NB4 (cell line): ENCODE measurements around the gene MT1E.

ENCODE experiments used
- MYC ChIP-seq: IDR thresholded peaks from 2 replicates; pipeline ENCODE4 v1.6.1; 2011; ENCODE audit warnings: low read depth, low read length
- POLR2A ChIP-seq: IDR thresholded peaks from 2 replicates; pipeline ENCODE4 v1.6.1; 2011; ENCODE audit warnings: mild to moderate bottlenecking; ENCODE audit not compliant: insufficient read length; ENCODE audit errors: extremely low read depth
- TF ChIP-seq, protein P1 (sequence below): IDR thresholded peaks from one replicate; pipeline ENCODE4 v1.5.1; 2012; ENCODE audit warnings: low read depth, low read length
- TF ChIP-seq, protein P2 (sequence below): IDR thresholded peaks from 2 replicates; pipeline ENCODE4 v1.6.1; 2011; ENCODE audit warnings: low read depth, low read length

DNA sequence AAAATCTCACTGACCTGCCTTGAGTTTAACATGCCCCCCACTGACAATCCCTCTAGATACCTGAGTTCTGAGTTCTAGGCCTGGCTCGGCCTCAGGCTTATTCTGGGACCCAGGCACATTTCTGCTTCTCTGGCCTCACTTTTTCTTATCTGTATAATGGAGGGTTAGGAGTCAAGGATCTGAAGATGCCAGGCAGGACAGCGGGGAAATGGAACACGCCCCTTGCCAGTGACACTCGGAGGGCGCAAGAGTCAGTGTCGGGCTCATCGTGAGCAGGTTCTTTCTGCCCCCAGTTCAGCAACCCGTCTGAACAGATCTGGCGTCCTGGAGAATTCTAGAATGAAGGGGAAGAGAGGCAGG lies 36.8 kb upstream of the MT1E start:
- TF ChIP-seq, protein P1, sequence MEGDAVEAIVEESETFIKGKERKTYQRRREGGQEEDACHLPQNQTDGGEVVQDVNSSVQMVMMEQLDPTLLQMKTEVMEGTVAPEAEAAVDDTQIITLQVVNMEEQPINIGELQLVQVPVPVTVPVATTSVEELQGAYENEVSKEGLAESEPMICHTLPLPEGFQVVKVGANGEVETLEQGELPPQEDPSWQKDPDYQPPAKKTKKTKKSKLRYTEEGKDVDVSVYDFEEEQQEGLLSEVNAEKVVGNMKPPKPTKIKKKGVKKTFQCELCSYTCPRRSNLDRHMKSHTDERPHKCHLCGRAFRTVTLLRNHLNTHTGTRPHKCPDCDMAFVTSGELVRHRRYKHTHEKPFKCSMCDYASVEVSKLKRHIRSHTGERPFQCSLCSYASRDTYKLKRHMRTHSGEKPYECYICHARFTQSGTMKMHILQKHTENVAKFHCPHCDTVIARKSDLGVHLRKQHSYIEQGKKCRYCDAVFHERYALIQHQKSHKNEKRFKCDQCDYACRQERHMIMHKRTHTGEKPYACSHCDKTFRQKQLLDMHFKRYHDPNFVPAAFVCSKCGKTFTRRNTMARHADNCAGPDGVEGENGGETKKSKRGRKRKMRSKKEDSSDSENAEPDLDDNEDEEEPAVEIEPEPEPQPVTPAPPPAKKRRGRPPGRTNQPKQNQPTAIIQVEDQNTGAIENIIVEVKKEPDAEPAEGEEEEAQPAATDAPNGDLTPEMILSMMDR, result no peak
- TF ChIP-seq, protein P2, sequence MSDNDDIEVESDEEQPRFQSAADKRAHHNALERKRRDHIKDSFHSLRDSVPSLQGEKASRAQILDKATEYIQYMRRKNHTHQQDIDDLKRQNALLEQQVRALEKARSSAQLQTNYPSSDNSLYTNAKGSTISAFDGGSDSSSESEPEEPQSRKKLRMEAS, result no peak
- TF ChIP-seq POLR2A (no peak), MYC (no peak)
